ENCODE results near the gene CNTFR.

Gene CNTFR

GRCh38 chr9:34502891-34503290, 86.6 kb downstream of the CNTFR start:
- no peaks in the 10 kb centered on the region for H3K9me3 ChIP-seq
- no peak for TF ChIP-seq CTCF (IDR thresholded peaks at IDR 0.05; ENCODE audit: low read depth, low read length)
- H3K36me3 ChIP-seq: no peaks in the 10 kb centered on the region
- H3K4me3 ChIP-seq (ENCODE audit: low read depth, low read length): no peak overlapping the region
- DNase-seq: no peak
- H3K4me1 ChIP-seq: no peaks in the 10 kb centered on the region; the same call in 1 of the 2 replicates
- H3K27me3 ChIP-seq: no peaks in the 10 kb centered on the region

GRCh38 chr9:34502471-34502870, 87.1 kb downstream of the CNTFR start:
- no peak for TF ChIP-seq CTCF (IDR thresholded peaks at IDR 0.05; ENCODE audit: low read depth, low read length)
- H3K4me1 ChIP-seq: no peaks in the 10 kb centered on the region; the same call in 1 of the 2 replicates
- no peak for DNase-seq
- H3K4me3 ChIP-seq (ENCODE audit: low read depth, low read length): no peak overlapping the region
- no peaks in the 10 kb centered on the region for H3K27me3 ChIP-seq
- no peaks in the 10 kb centered on the region for H3K9me3 ChIP-seq
- no peaks in the 10 kb centered on the region for H3K36me3 ChIP-seq

- DNase-seq: no peak
- Histone ChIP-seq H3K36me3 (no peaks in the 10 kb centered on the region), H3K27me3 (no peaks in the 10 kb centered on the region), H3K9me3 (no peaks in the 10 kb centered on the region), H3K4me1 (no peaks in the 10 kb centered on the region; the same call in 1 of the 2 replicates), H3K4me3 (ENCODE audit: low read depth, low read length) (no peak overlapping the region)
- TF ChIP-seq CTCF (IDR thresholded peaks at IDR 0.05; ENCODE audit: low read depth, low read length): no peak
Measured at GRCh38 chr9:34501889-34502425, 87.6 kb downstream of the CNTFR start.

Data from BE2C (cell line).